AG10803 (cell line): ENCODE data around the gene DELE1.

Experiments used
- DNase-seq: peaks from one replicate; pipeline ENCODE4 v3.0.0; 2010; ENCODE audit warnings: low read depth
- H3K4me3 ChIP-seq: 2 replicates; pipeline ENCODE4 v1.5.1; 2011; ENCODE audit warnings: mild to moderate bottlenecking, low read length, control low read depth
- TF ChIP-seq, protein P1 (sequence below): conservative IDR thresholded peaks from 2 replicates; pipeline ENCODE4 v1.5.1; 2011; ENCODE audit warnings: mild to moderate bottlenecking, low read length, control low read depth, inconsistent platforms

The DELE1 gene

DNA sequence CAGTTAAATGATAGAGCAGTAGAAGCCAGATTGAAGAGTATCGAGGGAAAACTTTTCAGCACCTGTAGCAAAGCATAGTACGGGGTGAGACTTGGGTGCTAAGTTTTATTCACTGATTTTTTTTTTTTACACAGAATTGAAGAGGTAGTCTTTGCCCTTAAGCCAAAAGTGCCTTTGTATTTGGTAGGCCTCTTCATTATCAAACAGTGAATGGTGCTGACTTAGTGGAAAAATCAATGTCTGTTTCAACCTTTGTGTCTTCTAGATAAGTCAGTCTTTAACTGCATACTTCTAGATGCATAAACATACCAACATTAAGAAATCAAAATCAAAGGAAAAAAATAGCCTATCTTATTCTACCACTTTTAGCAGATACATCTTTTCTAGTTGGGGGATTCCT, 59.0 kb downstream of the DELE1 start:
- no peak overlapping the region for H3K4me3 ChIP-seq
- no peak for DNase-seq
- TF ChIP-seq, protein P1, sequence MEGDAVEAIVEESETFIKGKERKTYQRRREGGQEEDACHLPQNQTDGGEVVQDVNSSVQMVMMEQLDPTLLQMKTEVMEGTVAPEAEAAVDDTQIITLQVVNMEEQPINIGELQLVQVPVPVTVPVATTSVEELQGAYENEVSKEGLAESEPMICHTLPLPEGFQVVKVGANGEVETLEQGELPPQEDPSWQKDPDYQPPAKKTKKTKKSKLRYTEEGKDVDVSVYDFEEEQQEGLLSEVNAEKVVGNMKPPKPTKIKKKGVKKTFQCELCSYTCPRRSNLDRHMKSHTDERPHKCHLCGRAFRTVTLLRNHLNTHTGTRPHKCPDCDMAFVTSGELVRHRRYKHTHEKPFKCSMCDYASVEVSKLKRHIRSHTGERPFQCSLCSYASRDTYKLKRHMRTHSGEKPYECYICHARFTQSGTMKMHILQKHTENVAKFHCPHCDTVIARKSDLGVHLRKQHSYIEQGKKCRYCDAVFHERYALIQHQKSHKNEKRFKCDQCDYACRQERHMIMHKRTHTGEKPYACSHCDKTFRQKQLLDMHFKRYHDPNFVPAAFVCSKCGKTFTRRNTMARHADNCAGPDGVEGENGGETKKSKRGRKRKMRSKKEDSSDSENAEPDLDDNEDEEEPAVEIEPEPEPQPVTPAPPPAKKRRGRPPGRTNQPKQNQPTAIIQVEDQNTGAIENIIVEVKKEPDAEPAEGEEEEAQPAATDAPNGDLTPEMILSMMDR = no peak

DNA sequence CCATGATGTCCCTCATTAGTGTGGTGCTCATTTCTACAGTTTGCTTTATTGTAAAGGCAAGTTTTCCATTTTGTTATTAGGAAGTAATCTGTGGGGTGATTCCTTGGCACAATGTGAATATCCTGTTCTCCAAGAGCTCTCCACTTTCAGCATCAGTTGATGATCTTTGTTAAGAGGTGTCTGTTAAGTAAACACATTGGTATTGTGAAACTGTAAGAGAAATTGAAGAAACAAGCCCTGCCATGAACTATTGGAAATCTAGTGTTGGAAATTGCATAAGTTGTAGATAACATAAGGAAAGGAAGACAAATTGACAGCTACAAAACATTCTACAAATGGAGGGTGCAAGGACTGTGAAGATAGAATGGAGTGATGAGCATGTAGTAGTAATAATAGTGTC, 62.4 kb downstream of the DELE1 start:
- DNase-seq = no peak
- H3K4me3 ChIP-seq = no peak overlapping the region
- TF ChIP-seq, protein P1 = no peak

DNA sequence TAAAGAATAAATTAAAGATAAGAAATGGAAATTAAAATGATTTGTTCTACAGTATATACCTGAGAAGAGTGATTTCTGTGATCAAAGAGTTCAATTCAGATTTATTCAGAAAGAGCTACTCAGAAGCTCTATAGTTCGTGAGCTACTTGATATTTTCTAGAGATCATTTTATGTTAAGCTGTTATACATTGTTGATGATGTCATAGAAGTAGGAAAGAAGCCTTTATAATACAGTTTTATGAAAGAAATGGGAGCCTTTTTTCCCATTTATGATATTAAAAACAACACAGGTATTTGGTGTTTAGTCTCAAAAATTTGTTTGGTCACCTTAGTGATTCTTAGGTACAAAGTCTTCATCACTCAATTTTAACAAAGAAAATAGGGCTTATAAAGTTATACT, 66.0 kb downstream of the DELE1 start:
- H3K4me3 ChIP-seq = no peak overlapping the region
- DNase-seq = no peak
- TF ChIP-seq, protein P1 = no peak
